GM21423 (cell line): ENCODE data around the gene LSM11.

ENCODE experiments used
- ATAC-seq: cut with Tn5 transposase; IDR thresholded peaks from one replicate; pipeline ENCODE4 v1.9.1; 2021; ENCODE audit warnings: mild to moderate bottlenecking, moderate library complexity; ENCODE audit not compliant: unreplicated experiment

The LSM11 gene

GRCh38 chr5:157732596-157733262, 10.8 kb upstream of the LSM11 start:
- ATAC-seq = no peak

GRCh38 chr5:157734436-157734835, 9.1 kb upstream of the LSM11 start:
- no peak for ATAC-seq

GRCh38 chr5:157735991-157736390, 7.5 kb upstream of the LSM11 start:
- ATAC-seq = no peak

GRCh38 chr5:157739388-157740228, 3.9 kb upstream of the LSM11 start:
- ATAC-seq = no peak

- ATAC-seq = no peak
These were observed 3.3 kb upstream of the LSM11 start for GRCh38 chr5:157740229-157740610.

GRCh38 chr5:157741131-157741530, 2.4 kb upstream of the LSM11 start:
- ATAC-seq = no peak

- peak; percentile 35 for ATAC-seq
These were observed 819 bp downstream of the LSM11 start for GRCh38 chr5:157744051-157745011.

GRCh38 chr5:157745041-157745456, 1.5 kb downstream of the LSM11 start:
- ATAC-seq = no peak

- no peak for ATAC-seq
These were observed 3.7 kb downstream of the LSM11 start for GRCh38 chr5:157747173-157747740.

GRCh38 chr5:157747766-157748700, 4.5 kb downstream of the LSM11 start:
- no peak for ATAC-seq

- no peak for ATAC-seq
These were observed 5.4 kb downstream of the LSM11 start for GRCh38 chr5:157748760-157749461.

GRCh38 chr5:157749462-157749799, 5.9 kb downstream of the LSM11 start:
- no peak for ATAC-seq

- no peak for ATAC-seq
These were observed 6.8 kb downstream of the LSM11 start for GRCh38 chr5:157750320-157750719.

GRCh38 chr5:157756122-157756521, 12.6 kb downstream of the LSM11 start:
- ATAC-seq = no peak

- ATAC-seq = no peak
These were observed 15.2 kb downstream of the LSM11 start for GRCh38 chr5:157758706-157759105.

- peak; percentile 71 for ATAC-seq
These were observed 18.4 kb downstream of the LSM11 start for GRCh38 chr5:157761690-157762621.

GRCh38 chr5:157764531-157764930, 21.0 kb downstream of the LSM11 start:
- no peak for ATAC-seq

GRCh38 chr5:157766442-157766841, 22.9 kb downstream of the LSM11 start:
- ATAC-seq = no peak
